Parathyroid adenoma (tissue), 2 donors: ENCODE data around the gene SMG9.
A peak's percentile ranks its signal among the peaks of the same experiment; 100 is the strongest.

Experiments used
- H2AFZ ChIP-seq: fragments of 300-600 bp; sonication (generic); one replicate; pipeline ENCODE4 v1.7.0; 2017; ENCODE audit warnings: antibody characterized with exemption, mild to moderate bottlenecking
- H3K27ac ChIP-seq: fragments of 300-600 bp; sonication (generic); one replicate; pipeline ENCODE4 v1.7.0; 2017
- H3K27me3 ChIP-seq: fragments of 300-600 bp; sonication (generic); one replicate; pipeline ENCODE4 v1.7.0; 2017; ENCODE audit warnings: low read length; ENCODE audit not compliant: control insufficient read depth, insufficient read depth
- H3K36me3 ChIP-seq: fragments of 300-600 bp; sonication (generic); one replicate; pipeline ENCODE4 v1.7.0; 2017; ENCODE audit warnings: low read length; ENCODE audit not compliant: control insufficient read depth, insufficient read depth
- H3K4me1 ChIP-seq: fragments of 300-600 bp; sonication (generic); one replicate; pipeline ENCODE4 v1.7.0; 2017; ENCODE audit warnings: control low read depth
- H3K4me2 ChIP-seq: fragments of 300-600 bp; sonication (generic); one replicate; pipeline ENCODE4 v1.7.0; 2017; ENCODE audit warnings: low read length
- H3K4me3 ChIP-seq: fragments of 300-600 bp; sonication (generic); one replicate; pipeline ENCODE4 v1.7.0; 2017; ENCODE audit warnings: low read depth, low read length
- H3K79me2 ChIP-seq: fragments of 300-600 bp; sonication (generic); one replicate; pipeline ENCODE4 v1.7.0; 2017; ENCODE audit warnings: control low read depth
- H3K9ac ChIP-seq: fragments of 300-600 bp; sonication (generic); one replicate; pipeline ENCODE4 v1.7.0; 2017; ENCODE audit warnings: mild to moderate bottlenecking
- H3K9me3 ChIP-seq: fragments of 300-600 bp; sonication (generic); one replicate; pipeline ENCODE4 v1.7.0; 2017; ENCODE audit warnings: low read length; ENCODE audit not compliant: control insufficient read depth
- CTCF ChIP-seq: fragments of 300-600 bp; sonication (generic); IDR thresholded peaks from one replicate; pipeline ENCODE4 v1.7.0; 2017; ENCODE audit warnings: antibody characterized with exemption, mild to moderate bottlenecking
- donor health status: primary hyperparathyroidism.

SMG9 gene

GRCh38 chr19:43790587-43790986 is 35.8 kb upstream of the SMG9 start:
- Histone ChIP-seq H3K27me3 (no peaks in the 10 kb centered on the region), H3K79me2 (no peaks in the 10 kb centered on the region), H3K9me3 (no peaks in the 10 kb centered on the region), H3K27ac (no peak overlapping the region), H2AFZ (no peak overlapping the region), H3K36me3 (no peaks in the 10 kb centered on the region), H3K4me2 (no peak overlapping the region), H3K9ac (no peak overlapping the region), H3K4me3 (no peak overlapping the region), H3K4me1 (no peaks in the 10 kb centered on the region)
- TF ChIP-seq CTCF = no peak

GRCh38 chr19:43789029-43789428 is 34.3 kb upstream of the SMG9 start:
- no peak overlapping the region for H3K27ac ChIP-seq
- no peaks in the 10 kb centered on the region for H3K36me3 ChIP-seq
- no peaks in the 10 kb centered on the region for H3K27me3 ChIP-seq
- H3K9ac ChIP-seq = no peak overlapping the region
- no peak for TF ChIP-seq CTCF
- H3K4me3 ChIP-seq = no peak overlapping the region
- no peaks in the 10 kb centered on the region for H3K79me2 ChIP-seq
- H3K4me1 ChIP-seq = no peaks in the 10 kb centered on the region
- no peak overlapping the region for H3K4me2 ChIP-seq
- no peak overlapping the region for H2AFZ ChIP-seq
- H3K9me3 ChIP-seq = no peaks in the 10 kb centered on the region

- Histone ChIP-seq H3K9me3 (no peaks in the 10 kb centered on the region), H3K4me1 (no peaks in the 10 kb centered on the region), H3K9ac (no peak overlapping the region), H3K36me3 (no peaks in the 10 kb centered on the region), H3K4me2 (no peak overlapping the region), H3K79me2 (no peaks in the 10 kb centered on the region), H3K27me3 (no peaks in the 10 kb centered on the region), H3K27ac (no peak overlapping the region), H3K4me3 (no peak overlapping the region), H2AFZ (no peak overlapping the region)
- TF ChIP-seq CTCF = no peak
Measured at GRCh38 chr19:43786665-43787064, 31.9 kb upstream of the SMG9 start.

GRCh38 chr19:43784981-43785808 is 30.4 kb upstream of the SMG9 start:
- peak; percentile 99 for TF ChIP-seq CTCF
- no peak overlapping the region for H3K27ac ChIP-seq
- peak overlapping the region; percentile 82 for H2AFZ ChIP-seq
- H3K9me3 ChIP-seq = no peaks in the 10 kb centered on the region
- H3K4me1 ChIP-seq = no peaks in the 10 kb centered on the region
- no peaks in the 10 kb centered on the region for H3K79me2 ChIP-seq
- no peaks in the 10 kb centered on the region for H3K27me3 ChIP-seq
- H3K36me3 ChIP-seq = no peaks in the 10 kb centered on the region
- no peak overlapping the region for H3K4me3 ChIP-seq
- H3K4me2 ChIP-seq = no peak overlapping the region
- H3K9ac ChIP-seq = no peak overlapping the region
